Left hindlimb (tissue), 1 donor: ENCODE measurements around the gene CYP4A22.
"Not testable (repeated sequence)": the region's sequence is repeated elsewhere in the genome, so short reads cannot be mapped to it uniquely, and the experiment has no call there.

Experiments
- DNase-seq: peaks from one replicate; pipeline ENCODE4 v3.0.0-alpha.2; 2018

Gene CYP4A22

GRCh38 chr1:47157957-47158356, 20.7 kb downstream of the CYP4A22 start:
- DNase-seq = not testable (repeated sequence)

- DNase-seq = no peak
These were observed 23.5 kb downstream of the CYP4A22 start for GRCh38 chr1:47160716-47161115.

GRCh38 chr1:47161298-47162040, 24.2 kb downstream of the CYP4A22 start:
- DNase-seq = no peak

- no peak for DNase-seq
These were observed 27.3 kb downstream of the CYP4A22 start for GRCh38 chr1:47164552-47164951.

- no peak for DNase-seq
These were observed 35.5 kb downstream of the CYP4A22 start for GRCh38 chr1:47172782-47173181.

- no peak for DNase-seq
These were observed 37.4 kb downstream of the CYP4A22 start for GRCh38 chr1:47174656-47175020.

GRCh38 chr1:47175227-47175934, 38.1 kb downstream of the CYP4A22 start:
- no peak for DNase-seq

- no peak for DNase-seq
These were observed 40.8 kb downstream of the CYP4A22 start for GRCh38 chr1:47178020-47178419.

- no peak for DNase-seq
These were observed 41.4 kb downstream of the CYP4A22 start for GRCh38 chr1:47178654-47179016.

- DNase-seq = peak; percentile 94
These were observed 42.1 kb downstream of the CYP4A22 start for GRCh38 chr1:47179017-47179987.

- no peak for DNase-seq
These were observed 42.8 kb downstream of the CYP4A22 start for GRCh38 chr1:47179988-47180563.

- DNase-seq = no peak
These were observed 43.4 kb downstream of the CYP4A22 start for GRCh38 chr1:47180603-47181094.

GRCh38 chr1:47181095-47181954, 44.1 kb downstream of the CYP4A22 start:
- no peak for DNase-seq

GRCh38 chr1:47181955-47182675, 44.9 kb downstream of the CYP4A22 start:
- no peak for DNase-seq

- no peak for DNase-seq
These were observed 45.5 kb downstream of the CYP4A22 start for GRCh38 chr1:47182676-47183235.

GRCh38 chr1:47183308-47184089, 46.3 kb downstream of the CYP4A22 start:
- DNase-seq = no peak

GRCh38 chr1:47184090-47184821, 47.0 kb downstream of the CYP4A22 start:
- DNase-seq = no peak

GRCh38 chr1:47184822-47185677, 47.8 kb downstream of the CYP4A22 start:
- no peak for DNase-seq
